Measurements from ENCODE around the gene COL16A1.
"Not testable (repeated sequence)": the region's sequence is repeated elsewhere in the genome, so short reads cannot be mapped to it uniquely, and the experiment has no call there.

Gene COL16A1

DNA sequence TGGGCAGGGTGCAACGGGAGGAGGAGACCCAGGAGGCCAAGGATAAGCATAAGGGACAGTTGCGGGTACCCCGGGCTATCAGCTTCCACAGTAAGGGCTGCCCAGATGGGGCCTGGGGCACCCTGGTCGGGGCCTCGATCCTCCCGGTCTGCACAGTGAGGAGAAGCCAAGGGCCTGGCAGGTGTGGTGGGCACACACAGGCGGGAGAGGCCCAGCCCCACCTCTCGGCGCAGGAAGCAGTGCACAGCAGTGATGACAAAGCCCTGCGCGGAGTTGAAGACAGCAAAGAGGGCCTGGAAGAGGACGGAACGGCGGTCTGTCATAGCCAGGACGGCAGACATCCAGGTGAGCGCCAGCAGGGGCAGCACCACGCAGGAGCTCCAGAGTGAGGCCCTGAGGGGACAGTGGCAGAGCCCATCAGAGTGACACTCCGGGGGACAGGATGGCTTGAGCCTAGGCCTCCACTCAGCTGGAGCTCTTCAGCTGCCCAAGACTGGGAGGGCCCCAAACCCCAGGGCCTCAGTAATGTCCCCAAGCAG lies 29.0 kb upstream of the COL16A1 start:
- DNase-seq: no peak

DNA sequence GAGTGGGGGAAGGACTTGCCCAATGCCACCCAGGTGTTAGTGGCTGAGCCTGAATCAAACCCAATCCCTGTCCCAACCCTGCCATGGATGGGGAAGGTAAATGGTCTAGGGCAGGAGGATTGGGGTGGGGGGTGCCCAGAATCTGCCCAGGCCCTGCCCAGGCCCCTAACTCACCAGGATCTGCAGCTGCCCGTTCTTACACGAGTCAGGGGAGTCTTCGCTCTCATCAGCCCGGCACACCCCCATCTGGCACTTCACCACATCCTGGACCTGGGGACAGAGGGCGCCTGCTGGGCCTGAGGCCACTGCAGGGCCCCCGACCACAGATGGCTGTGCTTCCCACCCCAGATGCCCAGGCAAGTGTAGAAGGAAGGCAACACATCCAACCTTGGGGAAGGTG lies 28.5 kb upstream of the COL16A1 start:
- DNase-seq: no peak

DNA sequence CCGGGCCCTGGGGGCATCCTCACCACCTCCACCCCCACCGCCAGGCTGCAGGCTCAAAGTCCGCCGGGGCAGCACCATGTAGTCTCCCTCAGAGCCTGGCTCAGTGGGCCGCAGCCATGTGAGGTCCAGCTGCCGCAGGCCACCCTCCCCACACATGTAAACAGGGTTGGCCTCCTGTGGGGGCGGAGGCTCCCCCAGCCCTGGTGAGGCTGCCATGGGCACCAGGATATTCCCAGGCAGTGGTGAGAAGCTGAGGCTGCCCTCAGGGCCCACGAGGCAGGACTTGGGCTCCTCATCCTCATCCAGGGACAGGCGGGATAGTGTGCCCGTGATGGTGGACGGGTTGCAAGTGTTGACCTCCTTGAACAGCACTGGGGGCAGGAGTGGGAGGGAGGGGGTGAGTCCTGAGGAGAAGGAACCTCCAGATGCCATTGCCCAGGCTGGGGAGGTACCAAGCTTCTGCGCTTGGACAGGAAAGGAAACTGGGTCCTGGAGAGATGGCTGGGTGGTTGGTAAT lies 27.3 kb upstream of the COL16A1 start:
- DNase-seq: no peak

DNA sequence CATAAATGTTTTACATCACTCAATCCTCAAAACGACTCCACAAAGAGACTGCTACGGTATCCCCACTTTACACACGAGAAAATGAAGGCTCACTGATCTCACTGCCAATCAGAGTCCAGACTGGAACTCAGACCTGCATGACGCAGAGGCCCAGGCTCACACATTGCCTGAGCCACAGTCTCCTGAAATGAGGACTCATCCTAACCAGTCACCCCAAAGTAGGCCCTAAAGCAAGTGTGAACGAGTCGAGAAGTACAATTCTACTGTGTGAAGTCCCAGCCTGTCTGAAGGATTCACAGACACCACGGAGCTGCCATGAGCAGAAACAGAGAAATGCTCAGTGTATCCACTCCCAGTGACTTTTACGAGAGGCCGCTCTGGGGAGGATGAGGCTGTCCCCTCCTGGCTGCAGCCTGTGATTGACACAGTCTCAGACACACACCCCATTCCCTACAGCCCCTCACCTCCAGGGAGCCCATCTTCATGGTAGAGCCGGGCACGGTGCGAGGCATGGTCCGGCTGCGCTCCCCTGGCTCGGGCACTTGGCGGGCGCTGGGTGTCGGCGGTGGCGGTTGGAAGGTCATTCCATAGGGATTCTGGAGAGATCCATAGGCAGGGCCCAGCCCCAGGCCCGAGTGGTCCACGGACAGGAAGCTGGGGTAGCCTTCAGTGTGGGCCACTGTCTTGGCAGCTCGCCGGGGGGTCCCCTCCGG lies 26.7 kb upstream of the COL16A1 start:
- DNase-seq: no peak

DNA sequence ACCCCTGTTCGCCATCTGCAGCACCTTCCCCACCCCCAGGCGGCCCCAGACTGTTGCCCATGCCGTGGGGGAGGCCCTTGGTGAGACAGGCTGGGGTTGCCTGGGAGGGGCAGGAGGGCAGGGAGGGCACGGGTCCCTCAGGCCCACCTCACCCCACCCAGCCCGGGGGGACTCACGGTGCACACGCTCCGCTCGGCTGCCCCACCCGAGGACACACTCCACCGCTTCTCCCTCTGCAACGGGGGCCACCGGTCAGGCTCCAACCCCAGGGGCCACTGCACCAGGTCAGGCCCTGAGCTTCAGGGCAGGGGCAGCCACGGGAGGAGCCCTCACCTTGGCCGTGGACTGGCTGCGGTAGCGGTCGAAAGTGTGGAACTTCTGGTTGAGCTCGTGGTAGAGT lies 24.0 kb upstream of the COL16A1 start:
- no peak for DNase-seq

DNA sequence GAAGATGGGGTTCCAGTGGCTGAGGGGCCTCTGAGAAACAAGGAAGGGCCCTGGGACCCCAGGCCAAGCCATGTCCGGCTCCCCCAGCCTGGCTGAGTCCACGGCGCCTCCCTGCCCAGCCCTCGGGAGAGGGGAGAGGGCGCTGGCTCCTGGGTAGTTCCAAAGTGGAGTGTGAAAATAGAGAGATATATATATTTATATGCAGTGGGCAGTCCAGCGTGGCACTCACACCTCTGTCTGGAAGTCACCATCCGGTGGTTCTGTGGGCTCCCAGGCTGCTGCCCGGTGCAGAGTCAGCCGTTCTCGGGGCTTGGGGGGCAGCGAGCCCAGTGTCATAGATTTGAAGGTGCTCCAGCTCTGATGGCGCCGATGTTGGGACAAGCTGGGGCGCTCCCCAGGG lies 23.4 kb upstream of the COL16A1 start:
- no peak for DNase-seq

DNA sequence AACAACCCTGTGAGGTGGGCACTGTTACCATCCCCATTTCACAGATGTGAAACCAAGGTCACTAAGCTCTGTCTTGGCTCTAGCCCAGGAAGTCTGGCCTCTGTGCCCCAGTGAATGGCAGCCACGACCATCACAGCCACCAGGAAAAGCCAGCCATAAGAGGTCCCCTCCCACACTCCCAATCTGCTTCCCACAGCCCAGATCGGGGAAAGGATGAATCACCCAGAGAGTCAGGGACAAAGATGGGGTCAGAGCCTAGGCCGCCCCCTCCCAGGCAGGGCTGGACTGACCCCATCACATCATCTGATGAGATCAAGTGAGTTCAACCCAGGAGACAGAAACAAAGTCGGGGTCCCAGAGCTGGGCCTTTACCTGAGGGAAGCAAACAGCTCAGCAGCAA lies 22.9 kb upstream of the COL16A1 start:
- peak in 1 of 3 donors; percentile 28 for DNase-seq

DNA sequence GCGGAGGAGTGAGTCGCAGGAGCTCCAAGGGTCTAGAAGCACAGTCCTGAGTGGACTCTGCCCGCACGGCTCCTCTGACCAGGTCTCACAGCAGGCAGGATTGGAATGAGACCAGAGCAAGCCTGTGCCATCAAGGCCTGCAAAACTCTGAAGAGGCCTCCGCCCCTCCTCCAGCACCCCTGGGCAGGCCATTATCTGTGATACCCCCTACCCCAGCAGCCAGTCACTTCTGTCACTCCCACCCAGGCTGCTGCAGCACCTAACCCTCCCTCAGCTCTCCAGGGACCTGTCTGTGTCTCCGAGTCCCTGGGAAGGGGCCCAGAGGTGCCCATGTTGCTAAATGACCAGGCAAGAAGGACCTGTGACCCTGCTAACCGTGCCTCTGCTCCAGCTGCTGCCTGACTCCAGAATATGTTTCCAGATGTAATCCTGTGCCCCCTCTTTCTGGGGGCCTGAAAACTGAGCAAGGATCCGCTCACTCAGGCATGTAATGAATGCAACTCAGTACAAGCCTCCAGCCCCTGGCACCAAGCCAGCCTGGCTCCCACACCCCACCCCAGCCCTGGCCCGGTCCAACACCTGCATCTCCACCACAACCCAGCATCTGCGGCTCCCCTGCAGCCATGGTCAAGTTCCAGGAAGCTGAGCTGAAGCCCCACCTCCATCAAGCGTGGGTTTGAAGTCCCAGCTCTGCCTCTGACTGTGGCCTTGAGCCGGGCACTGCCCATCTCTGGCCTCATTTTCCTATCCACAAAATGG lies 22.1 kb upstream of the COL16A1 start:
- no peak for DNase-seq

DNA sequence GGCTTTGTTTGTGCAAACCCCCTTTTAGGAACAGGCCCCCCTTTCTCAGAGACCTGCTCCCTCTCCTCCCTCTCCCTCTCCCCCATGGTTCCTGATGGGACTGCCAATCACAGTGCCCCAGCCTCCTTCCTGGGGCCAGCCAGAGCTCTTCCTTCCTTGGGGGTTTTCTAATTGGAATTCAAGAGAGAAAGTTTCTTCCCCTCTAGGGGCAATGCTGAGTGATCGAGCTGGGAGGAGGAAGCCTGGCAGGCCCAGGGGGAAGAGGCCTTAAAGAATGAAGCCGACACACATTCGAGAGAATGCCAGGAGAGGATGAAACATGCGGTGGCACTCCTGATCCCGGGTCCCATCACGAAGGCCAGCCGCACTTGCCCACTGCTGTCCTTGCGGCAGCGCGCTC lies 21.3 kb upstream of the COL16A1 start:
- DNase-seq: no peak

DNA sequence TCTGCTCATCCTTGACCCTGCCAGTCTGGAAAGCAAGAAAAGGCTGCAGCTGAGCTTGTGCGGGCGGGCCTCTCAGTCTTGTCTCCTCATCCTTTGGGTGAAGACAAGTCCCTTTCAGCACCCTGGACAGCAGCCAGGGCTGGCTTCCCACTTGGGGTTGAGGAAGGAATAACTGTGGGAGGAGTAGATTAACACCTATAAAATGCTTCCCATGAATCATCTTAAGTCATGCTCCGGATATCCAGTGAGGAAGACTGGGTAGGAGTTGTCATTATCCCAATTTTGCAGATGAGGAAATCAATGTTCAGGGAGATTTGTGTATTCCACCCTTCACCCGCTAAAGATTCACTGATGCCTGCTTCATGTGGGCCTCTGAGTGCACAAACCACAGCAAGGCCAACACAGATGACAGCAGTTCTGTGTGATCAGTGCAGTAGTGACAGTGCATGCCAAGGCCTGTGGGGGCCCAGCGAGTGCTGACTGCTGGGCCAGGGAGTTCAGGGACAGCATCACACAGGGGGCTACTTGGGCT lies 20.1 kb upstream of the COL16A1 start:
- peak; percentile 72 to 89 (median 82) for DNase-seq

DNA sequence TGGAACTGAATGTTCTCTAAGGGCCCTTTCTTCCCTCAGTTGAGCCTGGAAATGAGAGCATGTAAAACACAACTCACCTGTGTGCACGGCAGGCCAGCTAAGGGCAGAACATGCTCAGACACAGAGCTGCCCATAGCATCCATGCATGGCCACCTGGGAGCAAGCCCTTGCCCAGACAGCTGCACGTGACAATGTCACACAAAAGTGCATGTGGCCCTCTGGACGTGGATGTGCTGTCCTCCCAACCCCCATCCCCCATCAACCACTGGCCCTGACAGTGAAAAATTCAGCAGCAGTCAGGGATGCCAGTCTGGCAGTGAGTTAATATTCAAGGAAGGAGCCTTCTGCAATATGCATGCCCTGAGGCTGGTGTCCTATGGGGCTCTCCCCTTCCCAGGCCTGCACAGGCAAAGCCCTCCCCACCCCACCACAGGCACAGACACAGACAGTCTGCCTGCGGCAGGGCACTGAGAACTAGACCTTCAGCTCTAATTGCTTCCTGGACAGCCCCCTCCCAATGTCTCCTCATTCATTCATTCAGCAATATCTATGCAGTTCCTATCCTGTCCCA lies 14.6 kb upstream of the COL16A1 start:
- no peak for DNase-seq

DNA sequence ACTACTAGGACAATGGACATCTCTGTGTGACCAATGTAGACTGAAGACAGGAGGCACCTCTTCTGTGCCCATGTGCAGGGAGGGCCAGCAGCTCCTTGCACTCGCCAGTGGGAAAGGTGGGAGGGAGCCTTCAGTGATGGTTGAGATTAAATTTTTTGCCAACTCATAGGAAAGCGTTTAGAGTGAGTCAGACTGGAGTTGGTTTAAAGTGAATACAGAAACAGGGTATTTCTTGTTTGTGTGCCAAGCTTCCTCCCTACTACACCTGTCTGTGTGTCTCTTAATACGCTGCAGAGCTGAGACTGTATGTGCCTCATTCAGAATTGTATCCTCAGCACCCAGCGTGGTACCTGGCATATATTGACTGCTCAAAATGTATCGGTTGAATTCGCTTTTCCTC lies 13.5 kb upstream of the COL16A1 start:
- DNase-seq: no peak

DNA sequence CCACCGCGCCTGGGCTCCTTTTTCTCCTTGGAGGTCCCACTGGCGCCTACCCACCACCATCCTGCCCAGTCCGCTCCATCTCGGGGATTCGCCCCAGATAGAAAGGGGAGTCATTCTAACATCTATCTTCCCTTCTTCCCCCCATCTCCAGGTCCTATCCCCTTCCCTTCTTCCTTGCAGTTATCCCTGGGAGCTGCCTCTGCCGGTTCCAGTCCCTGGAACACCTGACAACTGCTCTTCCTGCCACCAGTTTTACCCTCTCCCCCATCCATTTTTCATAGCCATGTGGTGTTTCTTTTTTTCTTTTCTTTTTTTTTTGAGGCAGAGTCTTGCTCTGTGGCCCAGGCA lies 12.0 kb upstream of the COL16A1 start:
- no peak for DNase-seq

DNA sequence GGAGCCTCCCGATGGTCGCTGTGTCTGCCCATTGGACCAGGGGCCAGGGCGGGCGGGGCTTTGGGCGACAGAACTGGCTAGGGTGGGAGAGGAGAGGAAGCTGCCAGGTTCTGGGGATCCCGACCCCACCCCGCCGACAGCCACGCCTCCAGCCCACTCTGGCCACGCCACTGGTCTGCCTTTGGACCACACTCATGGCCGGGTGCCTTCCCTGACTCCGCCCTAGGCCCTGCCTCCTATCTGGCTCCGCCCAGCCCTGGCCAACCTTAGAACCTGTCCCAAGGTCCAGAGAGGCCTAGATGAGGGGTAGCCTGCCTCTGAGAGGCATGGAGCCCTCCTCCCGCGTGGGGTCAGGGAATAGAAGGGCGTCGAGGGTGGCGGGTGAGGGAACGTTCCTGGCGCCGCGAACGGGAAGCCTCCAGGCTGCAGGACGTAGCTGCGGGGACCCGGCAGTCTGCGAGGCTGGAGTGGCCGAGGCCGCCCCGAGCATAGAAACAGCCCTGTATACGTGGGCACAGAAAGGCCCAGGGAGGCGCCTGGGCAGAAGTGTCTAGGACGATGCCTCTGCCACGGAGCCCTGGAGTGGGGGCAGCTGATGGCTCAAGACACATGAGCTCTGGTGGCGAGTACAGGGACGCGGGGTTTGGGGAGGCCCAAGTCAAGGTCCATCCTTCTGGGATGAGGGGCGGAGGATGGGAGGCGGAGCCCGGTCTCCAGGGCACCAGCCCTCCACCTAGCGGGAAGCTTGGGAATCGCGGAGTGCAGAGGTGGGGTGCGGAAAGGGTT lies 11.5 kb upstream of the COL16A1 start:
- peak; percentile 63 to 82 (median 64) for DNase-seq

DNA sequence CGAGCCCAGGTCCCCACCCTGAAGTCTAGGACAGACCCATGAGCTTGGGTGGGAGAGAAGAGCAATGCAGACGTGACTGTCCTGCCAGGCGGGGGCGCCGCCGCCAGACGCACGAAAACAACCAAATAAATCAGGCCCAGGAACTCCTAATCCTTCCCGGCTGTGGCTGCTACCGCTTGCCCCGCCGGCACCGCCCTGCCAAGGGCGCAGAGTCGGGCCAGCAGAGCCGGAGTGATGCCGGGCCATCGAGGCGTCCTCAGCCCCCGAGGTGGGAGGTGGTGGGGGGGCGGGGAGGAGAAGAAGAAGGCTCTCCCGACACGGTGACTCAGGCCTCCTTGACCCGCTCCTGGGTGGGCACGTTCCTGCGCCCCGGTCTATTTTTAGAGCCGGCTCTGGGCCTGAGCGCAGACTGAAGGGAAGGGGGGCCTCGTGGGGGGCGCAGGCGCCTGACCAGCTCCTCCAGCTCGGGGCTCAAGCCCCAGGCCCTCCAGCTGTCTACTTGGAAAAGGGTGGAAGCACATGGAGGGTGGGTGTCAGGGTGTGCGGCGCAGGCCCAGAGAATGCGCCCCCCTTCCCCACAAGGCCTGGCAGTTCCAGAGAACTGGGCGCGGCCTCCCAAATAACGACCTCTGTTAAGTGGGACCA lies 10.7 kb upstream of the COL16A1 start:
- DNase-seq: peak; percentile 38 to 58 (median 46)

DNA sequence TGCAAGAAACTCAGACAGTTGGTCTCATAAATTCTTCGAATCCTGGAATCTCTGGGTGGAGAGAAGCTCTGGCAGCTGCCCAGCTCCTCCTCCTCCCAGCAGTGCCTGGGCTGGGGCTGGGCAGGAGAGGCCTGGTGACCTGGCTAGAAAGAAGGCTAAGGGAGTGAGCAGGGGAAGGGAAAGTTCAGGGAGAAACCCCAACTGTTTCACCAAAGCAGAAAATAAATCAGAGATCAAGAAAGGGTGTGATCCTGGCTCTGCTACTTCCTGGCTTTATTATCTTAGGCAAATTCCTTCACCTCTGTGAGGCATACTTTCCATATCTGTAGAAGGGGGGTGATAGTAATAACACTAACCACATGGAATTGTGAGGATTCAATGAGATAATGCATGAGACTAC lies 8.8 kb upstream of the COL16A1 start:
- peak; percentile 24 to 55 (median 52) for DNase-seq

DNA sequence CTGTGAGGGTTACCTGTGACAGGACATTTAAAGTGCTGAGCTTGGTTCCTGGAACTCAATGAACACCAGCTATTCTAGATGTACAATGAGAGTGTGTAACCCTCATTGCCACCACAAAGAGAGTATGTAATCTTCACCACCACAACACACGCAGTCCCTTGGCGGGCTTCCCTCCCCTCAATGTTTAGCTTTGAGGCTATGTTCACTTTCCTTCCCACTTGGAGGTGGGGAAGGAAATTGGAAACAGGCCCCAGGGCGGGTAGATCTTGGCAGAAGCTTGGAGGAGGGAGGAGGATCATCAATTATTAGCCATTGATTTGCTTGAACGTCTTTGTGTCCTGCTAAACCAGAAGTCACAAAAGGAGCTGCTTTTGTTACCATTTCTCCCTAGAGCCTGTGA lies 8.3 kb upstream of the COL16A1 start:
- no peak for DNase-seq

DNA sequence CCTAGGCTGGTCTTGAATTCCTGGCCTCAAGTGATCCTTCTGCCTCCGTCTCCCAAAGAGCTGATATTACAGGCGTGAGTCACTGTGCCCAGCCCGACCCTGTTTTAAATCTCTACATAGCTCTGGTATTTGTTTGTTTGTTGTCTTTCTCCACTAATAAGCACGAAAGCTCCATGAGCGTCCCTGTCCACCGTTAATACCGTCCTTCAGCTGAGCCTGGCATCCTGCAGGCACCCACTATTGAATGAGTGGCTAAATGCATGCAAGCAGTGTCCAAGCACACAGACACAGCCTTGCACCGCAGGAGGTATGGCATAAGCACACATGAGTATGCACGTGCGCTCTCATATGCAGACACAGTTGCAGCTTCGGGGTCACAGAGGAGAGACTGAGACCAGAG lies 4.5 kb upstream of the COL16A1 start:
- DNase-seq: no peak

DNA sequence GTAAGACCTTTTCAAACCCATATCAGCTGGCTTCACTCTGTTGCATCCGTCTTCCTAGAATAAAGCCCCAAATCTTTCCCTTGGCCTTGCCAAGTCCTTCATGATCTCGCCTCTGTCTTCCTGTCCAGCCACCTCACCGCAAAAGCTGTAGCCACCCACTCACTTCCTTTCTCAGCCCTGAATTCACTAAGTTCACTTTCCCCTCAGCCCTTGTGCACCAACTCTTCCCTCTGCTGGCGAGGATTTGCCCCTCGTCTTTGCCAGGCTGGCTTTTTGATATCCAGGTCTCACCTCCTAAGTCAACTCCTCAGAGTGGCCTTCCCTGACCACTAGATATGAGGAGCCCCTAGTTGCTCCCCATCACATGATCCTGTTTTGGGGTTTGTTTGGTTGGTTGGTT lies 3.9 kb upstream of the COL16A1 start:
- DNase-seq: peak; percentile 90 to 96 (median 92)

DNA sequence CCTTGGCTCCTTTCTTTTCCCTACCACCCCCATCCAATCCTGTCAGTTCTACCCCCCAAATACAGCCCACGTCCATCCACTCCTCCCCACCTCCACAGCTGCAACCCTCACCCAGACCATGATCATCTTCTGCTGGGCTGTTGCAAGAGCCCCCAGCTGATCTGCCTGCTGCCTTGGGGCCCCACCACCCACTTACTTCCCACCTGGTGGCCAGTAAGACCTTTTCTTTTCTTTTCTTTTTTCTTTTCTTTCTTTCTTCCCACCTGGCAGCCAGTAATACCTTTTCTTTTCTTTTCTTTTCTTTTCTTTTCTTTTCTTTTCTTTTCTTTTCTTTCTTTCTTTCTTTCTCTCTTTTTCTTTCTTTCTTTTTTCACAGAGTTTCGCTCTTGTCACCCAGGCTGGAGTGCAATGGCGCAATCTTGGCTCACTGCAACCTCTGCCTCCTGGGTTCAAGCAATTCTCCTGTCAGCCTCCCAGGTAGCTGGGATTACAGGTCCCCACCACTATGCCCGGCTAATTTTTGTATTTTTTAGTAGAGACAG lies 3.3 kb upstream of the COL16A1 start:
- not testable (repeated sequence) for DNase-seq

DNA sequence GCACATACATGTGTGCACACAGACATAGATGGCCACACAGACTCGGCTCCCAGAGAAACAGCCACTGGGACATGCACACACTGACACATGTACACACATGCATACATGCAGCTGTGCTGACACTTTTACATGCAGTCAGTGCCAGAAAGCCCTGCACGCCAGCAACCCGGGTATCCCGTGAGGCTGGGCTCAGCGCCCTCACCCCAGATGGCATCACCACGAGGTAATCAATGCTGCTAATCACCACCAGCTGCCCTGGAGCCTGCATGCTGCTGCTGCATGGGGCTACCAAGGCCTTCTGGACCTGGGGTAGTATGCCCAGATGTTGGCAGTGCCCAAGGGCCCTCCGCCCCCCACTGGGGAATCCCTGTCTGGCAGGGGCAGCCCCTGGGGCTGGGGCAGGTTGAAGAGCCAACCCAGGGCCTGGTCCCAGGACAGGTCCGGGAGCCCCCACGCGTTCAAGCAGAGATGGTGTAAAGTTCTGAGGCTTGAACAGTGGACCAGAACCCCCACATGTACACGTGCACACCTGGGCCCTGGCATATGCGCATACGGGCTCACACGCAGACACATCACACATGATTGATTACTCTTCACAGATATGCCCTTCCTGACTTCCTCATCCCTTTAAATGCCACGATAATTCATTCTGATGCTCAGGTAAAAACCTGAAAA lies 2.7 kb upstream of the COL16A1 start:
- DNase-seq: peak in 2 of 3 donors; percentile 34 to 35
